ENCODE results near the gene NXNL1. TPM values are rescaled to one million over a fixed set of nuclear protein-coding genes. Genes with fewer than 3 reads are reported as not detected.

The NXNL1 gene
- total RNA-seq, 3 donors from 2014 or later: not detected

DNA sequence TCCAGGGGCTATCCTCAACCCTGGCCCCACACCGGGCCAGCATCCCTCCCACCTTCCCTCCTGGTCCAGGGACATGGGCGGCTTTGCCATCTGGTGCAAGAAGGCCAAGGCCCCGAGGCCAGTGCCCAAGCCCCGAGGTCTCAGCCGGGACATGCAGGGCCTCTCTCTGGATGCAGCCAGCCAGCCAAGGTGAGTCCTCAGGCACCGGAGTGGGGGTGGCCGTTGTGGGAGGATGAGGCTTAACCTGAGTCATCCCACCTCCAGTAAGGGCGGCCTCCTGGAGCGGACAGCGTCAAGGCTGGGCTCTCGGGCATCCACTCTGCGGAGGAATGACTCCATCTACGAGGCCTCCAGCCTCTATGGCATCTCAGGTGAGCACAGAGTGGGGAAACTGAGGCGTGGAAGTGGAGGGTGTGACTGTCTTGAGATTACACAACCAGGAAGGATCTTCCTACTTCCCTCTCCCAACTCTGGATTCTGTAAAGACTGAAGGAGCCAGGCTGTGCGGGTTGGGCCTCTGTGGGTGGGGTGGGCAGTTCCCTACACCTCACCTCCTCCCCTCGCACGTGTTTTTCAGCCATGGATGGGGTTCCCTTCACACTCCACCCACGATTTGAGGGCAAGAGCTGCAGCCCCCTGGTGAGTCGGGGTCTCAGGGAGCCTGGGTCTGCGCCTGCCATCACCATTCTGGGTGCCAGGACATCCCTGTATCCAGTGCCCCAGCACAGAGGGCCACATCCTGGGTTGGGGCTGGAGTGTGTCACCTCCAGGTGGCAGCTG is 37.1 kb downstream of the NXNL1 start:
- no peak for ATAC-seq
- H3K4me3 Mint-ChIP-seq: no peak overlapping the region
- H3K9me3 Mint-ChIP-seq: no peaks in the 10 kb centered on the region
- peaks cover 10% of the 10 kb centered on the region for H3K4me1 Mint-ChIP-seq (ENCODE audit: low read depth)
- H3K36me3 Mint-ChIP-seq (ENCODE audit: insufficient read depth): peaks cover 2% of the 10 kb centered on the region
- no peak for DNase-seq
- H3K27me3 Mint-ChIP-seq (ENCODE audit: low read depth): no peaks in the 10 kb centered on the region

DNA sequence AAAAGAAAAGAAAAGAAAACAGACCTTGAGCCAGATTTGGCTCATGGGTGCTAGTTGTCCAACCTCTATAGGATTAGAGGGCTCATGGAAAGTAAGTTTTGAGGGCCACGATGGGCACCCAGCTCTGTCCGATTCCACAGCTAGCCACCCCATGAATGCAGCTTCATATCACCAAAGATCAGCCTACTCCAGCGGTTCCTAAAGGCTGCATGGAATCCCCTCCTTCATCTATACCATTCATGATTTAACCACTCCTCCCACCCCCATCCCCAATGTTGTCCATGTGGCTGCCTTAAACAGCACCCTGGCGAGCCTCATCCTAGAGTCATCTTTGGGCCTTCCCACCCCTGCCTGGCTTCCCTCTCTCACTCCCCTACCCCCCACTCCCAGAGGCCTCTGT is 38.8 kb downstream of the NXNL1 start:
- Mint-ChIP-seq H3K4me3 (no peak overlapping the region), H3K4me1 (ENCODE audit: low read depth) (peaks cover 10% of the 10 kb centered on the region), H3K36me3 (ENCODE audit: insufficient read depth) (peaks cover 3% of the 10 kb centered on the region), H3K9me3 (no peaks in the 10 kb centered on the region), H3K27me3 (ENCODE audit: low read depth) (no peaks in the 10 kb centered on the region)
- ATAC-seq (no peak), DNase-seq (no peak)

DNA sequence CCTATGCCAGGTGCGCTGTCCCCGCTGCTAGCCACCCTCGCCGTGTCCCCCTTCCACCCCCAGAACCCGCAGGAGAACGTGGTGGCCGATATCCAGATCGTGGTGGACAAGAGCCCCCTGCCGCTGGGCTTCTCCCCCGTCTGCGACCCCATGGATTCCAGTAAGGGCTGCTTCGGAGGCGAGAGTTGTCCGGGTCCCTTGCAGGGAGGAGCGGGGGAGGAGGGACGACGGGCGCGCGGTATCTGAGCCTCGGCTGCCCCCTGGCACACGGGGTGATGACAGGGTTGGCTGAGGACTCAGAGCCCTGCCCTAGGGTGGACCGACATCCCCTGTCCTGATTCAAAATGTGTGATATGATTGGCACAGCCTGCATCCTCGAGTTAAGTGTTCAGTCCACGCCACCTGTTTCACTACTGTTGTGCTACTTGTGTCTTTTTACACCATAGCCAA is 40.2 kb downstream of the NXNL1 start:
- Mint-ChIP-seq H3K36me3 (ENCODE audit: insufficient read depth) (peaks cover 7% of the 10 kb centered on the region), H3K4me3 (peak overlapping the region; percentile 91), H3K4me1 (ENCODE audit: low read depth) (peaks cover 10% of the 10 kb centered on the region), H3K9me3 (no peaks in the 10 kb centered on the region), H3K27me3 (ENCODE audit: low read depth) (no peaks in the 10 kb centered on the region)
- DNase-seq (no peak), ATAC-seq (peak in 1 of 2 donors; percentile 13)

DNA sequence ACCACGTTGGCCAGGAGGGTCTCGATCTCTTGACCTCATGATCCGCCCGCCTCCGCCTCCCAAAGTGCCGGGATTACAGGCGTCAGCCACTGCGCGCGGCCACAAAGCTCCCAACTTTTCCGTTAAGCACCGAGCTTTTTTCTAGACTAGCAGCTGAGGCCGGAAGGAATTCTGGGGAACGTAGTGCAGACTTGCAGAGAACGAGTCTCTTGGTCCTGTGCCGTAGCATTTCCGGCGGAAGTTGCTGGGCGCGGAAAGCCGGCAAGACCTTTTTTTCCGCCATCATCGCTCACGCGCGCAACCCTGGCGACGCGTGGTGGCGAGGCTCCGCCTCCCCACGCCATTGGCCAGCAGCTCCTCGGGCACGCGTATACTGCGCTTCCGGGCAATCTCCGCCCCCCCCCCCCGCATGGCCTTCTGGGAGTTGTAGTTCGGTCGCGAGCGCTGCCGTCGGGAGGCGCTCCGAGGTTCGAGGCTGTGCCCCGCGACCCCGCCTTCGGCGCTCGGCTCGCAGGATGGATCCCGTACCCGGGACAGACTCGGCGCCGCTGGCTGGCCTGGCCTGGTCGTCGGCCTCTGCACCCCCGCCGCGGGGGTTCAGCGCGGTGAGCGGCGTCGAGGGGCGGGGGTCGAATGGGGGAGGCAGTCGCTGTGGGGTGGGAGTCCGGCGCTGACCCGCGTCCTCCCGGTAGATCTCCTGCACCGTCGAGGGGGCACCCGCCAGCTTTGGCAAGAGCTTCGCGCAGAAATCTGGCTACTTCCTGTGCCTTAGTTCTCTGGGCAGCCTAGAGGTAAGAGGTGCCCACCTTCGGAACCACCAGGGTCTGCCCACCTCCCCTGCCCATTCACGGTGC is 40.9 kb downstream of the NXNL1 start, which contains the start of gene MVB12A:
Gene MVB12A (plus strand): TSS at position 427 of the 854 bp plus-strand sequence. CDS start 89 bp downstream, at position 516.
- ATAC-seq (peak; percentile 95 to 98), DNase-seq (peak; percentile 92)
- peak within 1 kb of the TSS; percentile 91 for H3K4me3 Mint-ChIP-seq
- H3K4me1 Mint-ChIP-seq (ENCODE audit: low read depth): peaks cover 10% of the 10 kb centered on the region
- H3K27me3 Mint-ChIP-seq (ENCODE audit: low read depth): no peaks in the 10 kb centered on the region
- H3K36me3 Mint-ChIP-seq (ENCODE audit: insufficient read depth): peaks cover 8% of the 10 kb centered on the region
- no peaks in the 10 kb centered on the region for H3K9me3 Mint-ChIP-seq

DNA sequence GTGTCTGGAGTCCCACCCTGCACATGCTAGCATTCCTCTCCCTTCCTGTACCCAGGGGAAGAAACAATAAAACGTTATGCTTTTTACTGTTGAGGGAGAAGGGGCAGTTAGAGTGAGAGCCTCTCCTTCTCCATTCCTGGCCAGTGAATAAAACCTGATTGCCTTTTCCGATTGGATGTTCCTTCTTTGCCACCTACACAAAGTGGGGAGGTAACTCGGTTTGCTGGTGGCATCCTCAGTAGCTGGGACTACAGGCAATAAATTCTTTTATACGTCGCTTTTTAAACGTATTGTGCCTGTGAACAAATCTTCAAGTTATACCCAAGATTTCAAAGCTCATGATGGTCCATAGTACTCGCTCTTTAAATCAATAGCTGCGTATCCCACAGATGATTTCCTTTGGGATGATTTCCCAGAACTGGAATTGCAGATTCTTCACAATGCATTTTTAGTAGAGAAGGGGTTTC is 41.5 kb downstream of the NXNL1 start:
- ATAC-seq (no peak), DNase-seq (no peak)
- peaks cover 10% of the 10 kb centered on the region for H3K4me1 Mint-ChIP-seq (ENCODE audit: low read depth)

DNA sequence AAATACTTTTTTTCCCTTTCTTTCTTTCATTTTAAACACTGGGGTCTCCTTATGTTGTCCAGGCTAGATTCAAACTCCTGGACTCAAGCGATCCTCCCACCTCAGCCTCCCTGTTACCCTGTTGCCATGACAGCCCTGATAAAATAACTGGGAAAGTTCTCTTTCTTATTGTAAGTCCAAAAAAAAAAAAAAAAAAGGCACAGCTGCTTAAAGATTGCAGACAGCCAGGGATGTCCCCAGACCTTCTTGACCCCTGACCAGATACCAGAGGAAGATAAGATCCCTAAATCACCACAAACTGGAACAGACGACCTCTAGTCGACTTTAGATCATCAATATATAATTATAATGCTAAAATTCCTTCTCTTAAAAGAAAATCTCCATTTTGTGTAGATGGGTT is 42.0 kb downstream of the NXNL1 start:
- Mint-ChIP-seq H3K27me3 (ENCODE audit: low read depth) (no peaks in the 10 kb centered on the region), H3K4me1 (ENCODE audit: low read depth) (peaks cover 10% of the 10 kb centered on the region), H3K9me3 (no peaks in the 10 kb centered on the region), H3K36me3 (ENCODE audit: insufficient read depth) (peaks cover 11% of the 10 kb centered on the region), H3K4me3 (peak overlapping the region; percentile 91)
- DNase-seq (no peak), ATAC-seq (no peak)

More for the DNA sequence above, 41.5 kb downstream of the NXNL1 start:
- H3K27me3 Mint-ChIP-seq (ENCODE audit: low read depth): no peaks in the 10 kb centered on the region
- peak overlapping the region; percentile 91 for H3K4me3 Mint-ChIP-seq
- no peaks in the 10 kb centered on the region for H3K9me3 Mint-ChIP-seq
- H3K36me3 Mint-ChIP-seq (ENCODE audit: insufficient read depth): peaks cover 11% of the 10 kb centered on the region

DNA sequence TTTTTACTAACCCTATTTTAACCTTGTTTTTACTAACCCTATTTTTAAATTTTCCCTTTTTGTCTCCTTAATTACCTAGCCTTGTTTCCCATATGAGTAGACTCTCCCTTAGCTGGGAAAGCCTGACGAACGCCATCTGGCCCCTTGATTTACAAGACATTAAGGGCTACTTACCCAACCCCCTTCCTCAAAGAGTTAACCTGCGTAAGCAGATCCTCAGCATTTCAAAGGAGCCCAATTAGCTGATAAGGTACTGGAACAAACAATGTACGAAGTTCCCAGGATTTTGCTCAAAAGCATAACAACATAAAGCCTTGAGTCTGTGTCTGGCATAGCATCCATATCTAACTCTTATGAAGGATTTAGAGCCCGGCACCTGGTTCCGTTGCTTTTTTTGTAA is 45.6 kb downstream of the NXNL1 start:
- H3K27me3 Mint-ChIP-seq (ENCODE audit: low read depth): no peaks in the 10 kb centered on the region
- no peak for DNase-seq
- H3K36me3 Mint-ChIP-seq (ENCODE audit: insufficient read depth): peaks cover 19% of the 10 kb centered on the region
- H3K9me3 Mint-ChIP-seq: no peaks in the 10 kb centered on the region
- no peak overlapping the region for H3K4me3 Mint-ChIP-seq
- peaks cover 19% of the 10 kb centered on the region for H3K4me1 Mint-ChIP-seq (ENCODE audit: low read depth)
- ATAC-seq: no peak

DNA sequence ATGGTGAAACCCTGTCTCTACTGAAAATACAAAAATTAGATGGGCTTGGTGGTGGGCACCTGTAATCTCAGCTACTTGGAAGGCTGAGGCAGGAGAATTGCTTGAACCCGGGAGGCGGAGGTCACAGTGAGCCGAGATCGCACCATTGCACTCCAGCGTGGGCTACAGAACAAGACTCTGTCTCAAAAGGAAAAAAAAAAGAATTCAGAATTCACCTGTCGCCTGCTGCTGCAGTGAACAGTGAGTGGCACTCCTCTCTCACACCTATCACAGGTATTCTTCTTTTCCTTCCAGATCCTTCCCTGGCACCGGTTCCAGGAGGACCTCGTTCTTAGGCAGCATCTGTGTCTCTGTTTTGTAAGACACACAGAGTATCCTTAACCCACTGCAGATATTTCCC is 46.6 kb downstream of the NXNL1 start:
- Mint-ChIP-seq H3K36me3 (ENCODE audit: insufficient read depth) (peaks cover 19% of the 10 kb centered on the region), H3K27me3 (ENCODE audit: low read depth) (no peaks in the 10 kb centered on the region), H3K4me1 (ENCODE audit: low read depth) (peaks cover 12% of the 10 kb centered on the region), H3K4me3 (no peak overlapping the region), H3K9me3 (no peaks in the 10 kb centered on the region)
- ATAC-seq: no peak
- no peak for DNase-seq

DNA sequence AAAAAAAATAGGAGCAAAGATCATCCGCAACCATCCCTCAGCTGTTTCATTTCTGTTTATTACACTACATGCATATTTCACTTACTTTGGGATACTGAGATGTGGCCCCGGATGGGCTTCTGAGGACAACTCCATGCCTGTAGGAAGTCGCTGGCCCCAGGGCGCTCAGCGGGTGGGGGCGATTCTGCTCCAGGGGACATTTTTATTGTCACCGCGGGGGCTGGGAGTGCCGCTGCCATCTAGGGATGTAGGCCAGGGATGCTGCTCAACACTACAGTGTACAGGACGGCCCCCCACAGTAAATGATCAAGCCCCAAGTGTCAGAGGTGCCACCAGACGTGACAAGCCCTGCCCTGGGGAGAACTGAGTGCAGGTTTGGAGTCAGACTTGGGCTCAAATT is 48.9 kb downstream of the NXNL1 start:
- Mint-ChIP-seq H3K9me3 (no peaks in the 10 kb centered on the region), H3K4me3 (no peak overlapping the region), H3K27me3 (ENCODE audit: low read depth) (no peaks in the 10 kb centered on the region), H3K4me1 (ENCODE audit: low read depth) (peaks cover 21% of the 10 kb centered on the region), H3K36me3 (ENCODE audit: insufficient read depth) (peaks cover 16% of the 10 kb centered on the region)
- no peak for DNase-seq
- no peak for ATAC-seq

DNA sequence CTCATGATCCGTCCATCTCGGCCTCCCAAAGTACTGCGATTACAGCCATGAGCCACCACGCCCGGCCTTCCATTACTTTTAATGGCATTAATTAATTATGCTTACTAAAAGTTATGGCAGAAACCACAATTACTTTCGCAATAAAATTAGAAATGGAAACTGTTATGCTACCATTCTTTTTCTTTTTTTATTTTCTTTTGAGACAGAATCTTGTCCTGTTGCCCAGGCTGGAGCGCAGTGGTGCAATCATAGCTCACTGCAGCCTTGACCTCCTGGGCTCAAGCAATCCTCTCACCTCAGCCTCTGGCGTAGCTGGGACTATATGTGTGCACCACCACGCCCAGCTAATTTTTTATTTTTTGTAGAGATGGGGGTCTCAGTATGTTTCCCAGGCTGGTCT is 50.7 kb downstream of the NXNL1 start:
- no peak for ATAC-seq
- H3K9me3 Mint-ChIP-seq: no peaks in the 10 kb centered on the region
- H3K36me3 Mint-ChIP-seq (ENCODE audit: insufficient read depth): peaks cover 12% of the 10 kb centered on the region
- H3K4me3 Mint-ChIP-seq: no peak overlapping the region
- H3K4me1 Mint-ChIP-seq (ENCODE audit: low read depth): peaks cover 26% of the 10 kb centered on the region
- no peak for DNase-seq
- no peaks in the 10 kb centered on the region for H3K27me3 Mint-ChIP-seq (ENCODE audit: low read depth)

DNA sequence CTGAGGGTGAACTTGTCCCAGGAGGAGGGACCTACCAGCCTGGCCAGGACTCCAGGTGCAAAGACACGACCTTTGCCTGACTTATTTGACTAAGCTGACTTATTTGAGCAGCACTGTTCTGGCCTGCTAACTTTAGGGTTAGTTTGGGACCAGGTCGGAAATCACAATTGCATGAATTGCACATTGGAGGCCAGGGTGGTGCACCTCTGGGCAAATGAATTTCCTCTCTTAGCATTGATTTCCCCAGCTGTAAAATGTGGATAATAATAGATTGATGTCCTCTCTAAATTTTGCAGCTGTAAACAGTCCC is 53.9 kb downstream of the NXNL1 start:
- no peak for ATAC-seq
- no peak for DNase-seq
- Mint-ChIP-seq H3K9me3 (no peaks in the 10 kb centered on the region), H3K36me3 (ENCODE audit: insufficient read depth) (peaks cover 2% of the 10 kb centered on the region), H3K27me3 (ENCODE audit: low read depth) (no peaks in the 10 kb centered on the region), H3K4me3 (peak overlapping the region; percentile 84), H3K4me1 (ENCODE audit: low read depth) (peaks cover 28% of the 10 kb centered on the region)

DNA sequence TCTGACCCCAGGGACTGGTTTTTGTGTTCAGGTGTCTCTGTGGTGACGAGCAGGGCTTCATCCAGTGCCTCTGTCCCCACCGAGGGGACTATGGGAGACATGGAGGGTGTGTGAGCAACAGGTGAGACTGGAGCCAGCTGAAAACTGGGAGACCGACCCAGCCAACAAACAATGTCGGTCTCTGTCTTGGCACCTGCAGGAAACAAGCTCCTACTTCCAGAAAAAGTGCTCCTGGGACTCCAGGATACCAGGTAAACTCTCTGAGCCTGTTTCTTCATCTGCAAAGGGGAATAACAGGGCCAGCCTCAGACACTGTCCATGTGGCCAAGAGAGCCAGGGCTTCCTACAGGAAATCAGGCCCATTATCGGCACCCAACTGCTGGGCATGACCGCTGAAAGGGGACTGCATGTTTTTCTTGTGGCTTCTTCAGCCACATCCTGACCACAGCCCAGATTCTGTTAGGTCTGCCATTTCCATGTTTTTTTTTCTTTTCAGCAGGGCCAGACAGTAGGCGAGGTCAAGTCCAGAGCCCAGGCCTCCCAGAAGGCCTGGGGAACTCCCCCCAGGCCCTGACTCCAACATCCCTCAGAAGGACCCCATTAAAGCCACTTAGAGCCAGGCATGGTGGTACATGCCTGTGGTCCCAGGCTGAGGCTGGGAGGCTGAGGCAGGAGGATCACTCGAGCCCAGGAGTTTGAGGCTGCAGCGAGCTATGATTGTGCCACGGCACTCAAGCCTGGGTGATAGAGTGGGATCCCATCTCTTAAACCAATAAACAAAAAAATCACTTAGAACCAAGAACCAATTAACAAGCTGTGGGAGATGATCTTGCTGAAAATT is 54.5 kb downstream of the NXNL1 start:
- DNase-seq: no peak
- Mint-ChIP-seq H3K27me3 (ENCODE audit: low read depth) (no peaks in the 10 kb centered on the region), H3K4me3 (peak overlapping the region; percentile 84), H3K4me1 (ENCODE audit: low read depth) (peaks cover 29% of the 10 kb centered on the region), H3K9me3 (no peaks in the 10 kb centered on the region), H3K36me3 (ENCODE audit: insufficient read depth) (peaks cover 2% of the 10 kb centered on the region)
- ATAC-seq: peak; percentile 24 to 35

Measured in activated T-cell treated with anti-CD3 and anti-CD28 coated beads, Interleukin-2, amount 50 U/mL, for 4 hours (primary cell).